H1 (cell line): ENCODE data around the gene SEC24A. TPM values are rescaled to one million over a fixed set of nuclear protein-coding genes. Genes with fewer than 3 reads are reported as not detected.

Experiments
- CTCF ChIA-PET: fragments of 300-600 bp; sonication (Branson Sonifier 250); formaldehyde crosslinking; loops from one replicate; lab custom pipeline; 2021; ENCODE audit not compliant: partially characterized antibody; lab: Charles Lee
- POLR2A ChIA-PET: fragments of 300-600 bp; sonication (Branson Sonifier 250); formaldehyde crosslinking; loops from one replicate; lab custom pipeline; 2021; ENCODE audit warnings: inconsistent platforms; ENCODE audit not compliant: partially characterized antibody; lab: Charles Lee
- DNase-seq, 2 experiments: peaks; one replicate each; pipeline versions ENCODE4 v3.0.0 to v3.0.0-alpha.2; 2010 to 2022; ENCODE audit warnings: low spot score in 2 of 2, low read depth in 1 of 2, mixed read lengths in 1 of 2
- FAIRE-seq: peaks from 2 replicates; lab custom pipeline; 2011; peaks lifted over from hg19 to GRCh38; lab: Jason Lieb, UNC
- H2AFZ ChIP-seq: 2 replicates; pipeline ENCODE4 v1.8.1; 2012; ENCODE audit warnings: low read length, inconsistent platforms
- H2AK5ac ChIP-seq: 2 replicates; pipeline ENCODE4 v1.6.1; 2013; ENCODE audit warnings: low read depth, low read length
- H2BK120ac ChIP-seq: replicated peaks from 2 replicates; pipeline ENCODE3; 2013; ENCODE audit warnings: low read depth, low read length, inconsistent platforms
- H2BK12ac ChIP-seq: 2 replicates; pipeline ENCODE4 v1.6.1; 2013; ENCODE audit warnings: low read depth, low read length
- H2BK15ac ChIP-seq: 2 replicates; pipeline ENCODE4 v1.6.1; 2013; ENCODE audit warnings: low read length
- H2BK20ac ChIP-seq: 2 replicates; pipeline ENCODE4 v1.6.1; 2013; ENCODE audit warnings: low read length
- H2BK5ac ChIP-seq: 2 replicates; pipeline ENCODE4 v1.6.1; 2013; ENCODE audit warnings: low read depth, low read length
- H3K14ac ChIP-seq: 2 replicates; pipeline ENCODE4 v1.6.1; 2013; ENCODE audit warnings: inconsistent platforms; ENCODE audit not compliant: insufficient read length
- H3K18ac ChIP-seq: 2 replicates; pipeline ENCODE4 v1.6.1; 2013; ENCODE audit warnings: low read length; ENCODE audit errors: extremely low read depth
- H3K23ac ChIP-seq: 2 replicates; pipeline ENCODE4 v1.6.1; 2013; ENCODE audit warnings: inconsistent platforms; ENCODE audit not compliant: insufficient read length
- H3K23me2 ChIP-seq: 2 replicates; pipeline ENCODE4 v1.6.1; 2013; ENCODE audit warnings: low read depth, low read length
- H3K27ac ChIP-seq: 2 replicates; pipeline ENCODE4 v1.6.1; 2011; ENCODE audit warnings: low read depth, low read length, inconsistent platforms
- H3K27me3 ChIP-seq, 4 experiments: replicated peaks in 1 of 4; 1 replicate in 1 of 4; 2 replicates in 3 of 4; pipeline versions ENCODE4 v1.6.1 to v1.8.1; 2011 to 2013; ENCODE audit warnings: low read length in 3 of 4, mild to moderate bottlenecking in 3 of 4, inconsistent platforms in 2 of 4, mixed read lengths in 2 of 4, moderate library complexity in 1 of 4; ENCODE audit not compliant: control insufficient read depth in 3 of 4, insufficient read depth in 3 of 4; ENCODE audit errors: extremely low read depth in 1 of 4
- H3K36me3 ChIP-seq, 4 experiments: 2 replicates each; pipeline versions ENCODE4 v1.6.1 to v1.8.1; 2011 to 2013; ENCODE audit warnings: mild to moderate bottlenecking in 4 of 4, low read length in 3 of 4, moderate library complexity in 2 of 4, control low read depth in 1 of 4, inconsistent platforms in 1 of 4; ENCODE audit not compliant: insufficient read depth in 4 of 4, control insufficient read depth in 2 of 4
- H3K4ac ChIP-seq: replicated peaks from 2 replicates; pipeline ENCODE3; 2013; ENCODE audit warnings: low read length, low read depth, mixed read lengths, inconsistent platforms; ENCODE audit not compliant: insufficient read length
- H3K4me1 ChIP-seq, 4 experiments: replicated peaks in 1 of 4; 1 replicate in 1 of 4; 2 replicates in 3 of 4; pipeline versions ENCODE4 v1.6.1 to v1.8.1; 2011 to 2013; ENCODE audit warnings: low read length in 3 of 4, inconsistent platforms in 2 of 4, mixed read lengths in 1 of 4; ENCODE audit not compliant: insufficient read depth in 4 of 4, control insufficient read depth in 3 of 4
- H3K4me2 ChIP-seq, 2 experiments: 2 replicates each; pipeline versions ENCODE4 v1.6.1 to v1.8.1; 2011 to 2013; ENCODE audit warnings: low read depth in 2 of 2, low read length in 2 of 2, control low read depth in 1 of 2, inconsistent platforms in 1 of 2, mild to moderate bottlenecking in 1 of 2; ENCODE audit not compliant: insufficient read depth in 1 of 2
- H3K4me3 ChIP-seq, 4 experiments: fragments of 200-600, 300-600 bp in 1 of 4; sonication (generic), shearing (Covaris generic), sonication (Bioruptor Twin) in 1 of 4; 2 replicates each; pipeline versions ENCODE4 v1.5.1 to v1.8.1; 2011 to 2016; ENCODE audit warnings: low read length in 4 of 4, low read depth in 3 of 4, control low read depth in 2 of 4, inconsistent platforms in 2 of 4, mild to moderate bottlenecking in 2 of 4, mixed read lengths in 1 of 4, moderate library complexity in 1 of 4; ENCODE audit not compliant: insufficient read depth in 2 of 4; ENCODE audit errors: extremely low read depth in 1 of 4
- H3K56ac ChIP-seq: replicated peaks from 2 replicates; pipeline ENCODE3; 2013; ENCODE audit warnings: low read depth, mild to moderate bottlenecking, mixed read lengths, low read length, inconsistent platforms; ENCODE audit not compliant: insufficient read length
- H3K79me1 ChIP-seq: 2 replicates; pipeline ENCODE4 v1.6.1; 2013; ENCODE audit warnings: low read depth, low read length, control low read depth
- H3K79me2 ChIP-seq, 2 experiments: 2 replicates each; pipeline versions ENCODE4 v1.6.1 to v1.8.1; 2012 to 2013; ENCODE audit warnings: low read length in 2 of 2, mild to moderate bottlenecking in 2 of 2, inconsistent platforms in 1 of 2; ENCODE audit not compliant: insufficient read depth in 2 of 2, control insufficient read depth in 1 of 2
- H3K9ac ChIP-seq, 4 experiments: replicated peaks in 1 of 4; 1 replicate in 1 of 4; 2 replicates in 3 of 4; pipeline versions ENCODE4 v1.6.1 to v1.8.1; 2011 to 2013; ENCODE audit warnings: low read depth in 3 of 4, low read length in 3 of 4, control low read depth in 2 of 4, mild to moderate bottlenecking in 2 of 4, moderate library complexity in 2 of 4, inconsistent platforms in 1 of 4; ENCODE audit errors: extremely low read depth in 1 of 4
- H3K9me3 ChIP-seq, 2 experiments: 2 replicates each; pipeline versions ENCODE4 v1.6.1 to v1.8.1; 2012 to 2013; ENCODE audit warnings: mild to moderate bottlenecking in 2 of 2, moderate library complexity in 2 of 2, control low read depth in 1 of 2, inconsistent platforms in 1 of 2, low read depth in 1 of 2, low read length in 1 of 2, mixed read lengths in 1 of 2; ENCODE audit not compliant: insufficient read depth in 2 of 2
- H4K20me1 ChIP-seq, 2 experiments: replicated peaks in 1 of 2; 2 replicates each; pipeline versions ENCODE3 to v1.8.1; 2011 to 2013; ENCODE audit warnings: inconsistent platforms in 2 of 2, low read length in 2 of 2, mild to moderate bottlenecking in 1 of 2; ENCODE audit not compliant: insufficient read depth in 2 of 2, control insufficient read depth in 1 of 2
- H4K5ac ChIP-seq: 2 replicates; pipeline ENCODE4 v1.6.1; 2013; ENCODE audit warnings: low read length, low read depth, mixed read lengths, inconsistent platforms; ENCODE audit not compliant: insufficient read length
- H4K8ac ChIP-seq: 2 replicates; pipeline ENCODE4 v1.8.0; 2013; ENCODE audit warnings: mild to moderate bottlenecking, moderate library complexity, low read length, inconsistent platforms; ENCODE audit not compliant: insufficient read depth; ENCODE audit errors: extremely low read depth
- H4K91ac ChIP-seq: replicated peaks from 2 replicates; pipeline ENCODE3; 2013; ENCODE audit warnings: low read length, mixed read lengths, inconsistent platforms; ENCODE audit not compliant: insufficient read length
- BRCA1 ChIP-seq: IDR thresholded peaks from 2 replicates; pipeline ENCODE4 v1.6.1; 2012; ENCODE audit warnings: low read depth, low read length, improper control_type of control experiment
- CREB1 ChIP-seq: IDR thresholded peaks from 2 replicates; pipeline ENCODE4 v1.6.1; 2012; ENCODE audit warnings: inconsistent platforms
- CTBP2 ChIP-seq: IDR thresholded peaks from 2 replicates; pipeline ENCODE4 v1.7.0; 2011; ENCODE audit warnings: borderline replicate concordance, mild to moderate bottlenecking, moderate library complexity, mixed read lengths, low read length; ENCODE audit not compliant: insufficient read depth, insufficient read length
- HDAC2 ChIP-seq, 2 experiments: fragments of 300-600 bp in 1 of 2; sonication (generic) in 1 of 2; IDR thresholded peaks; 2 replicates each; pipeline ENCODE4 v1.6.1; 2011 to 2012; ENCODE audit warnings: low read depth in 2 of 2, low read length in 2 of 2, mild to moderate bottlenecking in 2 of 2, moderate library complexity in 2 of 2, borderline replicate concordance in 1 of 2, inconsistent platforms in 1 of 2
- KDM1A ChIP-seq: fragments of 200-600, 300-600 bp; sonication (generic); IDR thresholded peaks from 2 replicates; pipeline ENCODE4 v1.7.1; 2016; ENCODE audit warnings: mild to moderate bottlenecking, low read length, borderline replicate concordance
- KDM5A ChIP-seq: fragments of 200-600 bp; IDR thresholded peaks from 2 replicates; pipeline ENCODE4 v1.7.1; 2012; ENCODE audit warnings: mild to moderate bottlenecking, low read length, inconsistent platforms, mixed read lengths
- POU5F1 ChIP-seq: IDR thresholded peaks from 2 replicates; pipeline ENCODE4 v1.6.1; 2011; ENCODE audit warnings: low read depth, mild to moderate bottlenecking, low read length, moderate library complexity
- SUZ12 ChIP-seq: fragments of 200-600 bp; sonication (generic); IDR thresholded peaks from 2 replicates; pipeline ENCODE4 v1.6.1; 2012; ENCODE audit warnings: mild to moderate bottlenecking, inconsistent platforms, low read length, moderate library complexity, mixed read lengths
- WGBS, 2 experiments: shearing (Covaris generic) in 1 of 2; methylation state at CpG; one replicate each; pipeline versions ENCODE4 v1.1.6 to v1.1.7; 2013 to 2015; ENCODE audit warnings: low lambda C conversion rate in 2 of 2, mixed read lengths in 2 of 2, inconsistent platforms in 1 of 2, low coverage in 1 of 2, missing lambda C conversion rate in 1 of 2; ENCODE audit not compliant: insufficient replicate concordance in 2 of 2, insufficient coverage in 1 of 2, insufficient read length in 1 of 2; ENCODE audit errors: extremely low coverage in 1 of 2, missing lambda C conversion rate in 1 of 2; 5-methylcytosine and 5-hydroxymethylcytosine counted together
- polyA plus RNA-seq, 7 experiments: library from polyadenylated mRNA; depleted of rRNA in 3 of 7; stranded (reverse) in 5 of 7; unstranded in 2 of 7; fragments of >200 nt in 5 of 7; fragments of 200-250 nt in 2 of 7; gene quantifications; 1 replicate in 5 of 7; 2 replicates in 1 of 7; 4 replicates in 1 of 7; pipeline versions ENCODE4 v1.2.1 to v1.2.3, GENCODE V29; 2011 to 2013; ENCODE audit warnings: missing spikeins in 2 of 7, mixed read lengths in 2 of 7
- total RNA-seq: library from RNA; stranded (reverse); fragmentation: NEBNext Ultra II Directional; extraction: Animal tissue kit (Norgen Biotek cat#: 25700); gene quantifications from 2 replicates; pipeline ENCODE4 v1.2.1, GENCODE V29; 2021
- TF ChIP-seq, protein P1 (sequence below), 3 experiments: IDR thresholded peaks; 1 replicate in 2 of 3; 2 replicates in 1 of 3; pipeline versions ENCODE4 v1.5.1 to v1.6.1; 2011; ENCODE audit warnings: low read length in 3 of 3, mild to moderate bottlenecking in 3 of 3, inconsistent platforms in 2 of 3, low read depth in 1 of 3, moderate library complexity in 1 of 3; ENCODE audit not compliant: insufficient read depth in 1 of 3; ENCODE audit errors: control extremely low read depth in 1 of 3

Gene SEC24A
- total and polyA plus RNA-seq, 2 of the 8 experiments (the other 6 are each of a cell fraction or from before 2014, with no cell fraction given), result 18.8 to 33.7 TPM

DNA sequence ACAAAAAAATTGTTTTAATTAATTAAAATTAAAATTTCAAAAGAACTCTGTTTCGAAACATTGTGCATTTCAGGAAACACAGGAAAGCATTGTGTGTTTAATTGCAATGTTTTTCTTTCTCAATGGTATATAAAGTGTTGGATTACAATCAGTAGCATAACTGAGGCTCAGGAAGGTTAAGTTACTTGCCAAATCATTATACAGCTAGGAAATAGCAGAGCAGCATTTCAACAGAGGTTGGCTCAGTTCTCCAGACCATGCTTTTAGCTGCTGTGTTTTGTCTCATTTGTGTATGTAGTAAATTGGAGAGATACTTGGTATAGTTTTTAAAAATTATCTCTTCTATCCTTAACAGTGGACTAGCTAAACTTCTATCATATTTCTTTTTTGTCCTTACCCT is 59.7 kb downstream of the SEC24A start:
- no peak overlapping the region for H2AFZ ChIP-seq
- no peaks in the 10 kb centered on the region for H3K4me1 ChIP-seq
- H3K27ac ChIP-seq, result no peak overlapping the region
- 96% methylated on average over 1 of the region's 1 CpG; no CpG with 5 or more reads in 1 of the 2 experiments for WGBS, 2 experiments
- no peak overlapping the region for H3K4me2 ChIP-seq
- H4K20me1 ChIP-seq, result no peaks in the 10 kb centered on the region
- no peak overlapping the region for H3K18ac ChIP-seq
- H3K79me1 ChIP-seq, result no peaks in the 10 kb centered on the region
- H2BK12ac ChIP-seq, result no peak overlapping the region
- no peak overlapping the region for H2AK5ac ChIP-seq
- TF ChIP-seq BRCA1, result no peak
- TF ChIP-seq POU5F1, result no peak
- no peak for TF ChIP-seq CTBP2
- no peak for TF ChIP-seq KDM5A
- TF ChIP-seq, protein P1, sequence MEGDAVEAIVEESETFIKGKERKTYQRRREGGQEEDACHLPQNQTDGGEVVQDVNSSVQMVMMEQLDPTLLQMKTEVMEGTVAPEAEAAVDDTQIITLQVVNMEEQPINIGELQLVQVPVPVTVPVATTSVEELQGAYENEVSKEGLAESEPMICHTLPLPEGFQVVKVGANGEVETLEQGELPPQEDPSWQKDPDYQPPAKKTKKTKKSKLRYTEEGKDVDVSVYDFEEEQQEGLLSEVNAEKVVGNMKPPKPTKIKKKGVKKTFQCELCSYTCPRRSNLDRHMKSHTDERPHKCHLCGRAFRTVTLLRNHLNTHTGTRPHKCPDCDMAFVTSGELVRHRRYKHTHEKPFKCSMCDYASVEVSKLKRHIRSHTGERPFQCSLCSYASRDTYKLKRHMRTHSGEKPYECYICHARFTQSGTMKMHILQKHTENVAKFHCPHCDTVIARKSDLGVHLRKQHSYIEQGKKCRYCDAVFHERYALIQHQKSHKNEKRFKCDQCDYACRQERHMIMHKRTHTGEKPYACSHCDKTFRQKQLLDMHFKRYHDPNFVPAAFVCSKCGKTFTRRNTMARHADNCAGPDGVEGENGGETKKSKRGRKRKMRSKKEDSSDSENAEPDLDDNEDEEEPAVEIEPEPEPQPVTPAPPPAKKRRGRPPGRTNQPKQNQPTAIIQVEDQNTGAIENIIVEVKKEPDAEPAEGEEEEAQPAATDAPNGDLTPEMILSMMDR (IDR thresholded peaks at IDR 0.05; ENCODE audit: control extremely low read depth in 1 of 3, insufficient read depth in 1 of 3, low read depth in 1 of 3, low read length in 3 of 3), result no peak
- TF ChIP-seq KDM1A, result no peak
- TF ChIP-seq CREB1, result no peak
- no peak for TF ChIP-seq SUZ12
- no peak for TF ChIP-seq HDAC2 (IDR thresholded peaks at IDR 0.05; ENCODE audit: borderline replicate concordance in 1 of 2, low read depth in 2 of 2, low read length in 2 of 2)
- no peak overlapping the region for H2BK20ac ChIP-seq
- no peak overlapping the region for H2BK120ac ChIP-seq
- no peak overlapping the region for H3K14ac ChIP-seq
- no peak overlapping the region for H3K56ac ChIP-seq
- no peaks in the 10 kb centered on the region for H3K23me2 ChIP-seq
- no peak overlapping the region for H2BK15ac ChIP-seq
- peaks cover 3 to 49% (median 22%) of the 10 kb centered on the region in 4 experiments; a peak in 6 of 8 replicates for H3K36me3 ChIP-seq
- no peak overlapping the region for H3K4ac ChIP-seq
- H4K8ac ChIP-seq, result no peak overlapping the region
- FAIRE-seq (no peak), DNase-seq (no peak)
- H3K23ac ChIP-seq, result no peak overlapping the region
- no peak overlapping the region for H3K9ac ChIP-seq
- no peak overlapping the region for H4K91ac ChIP-seq
- H2BK5ac ChIP-seq, result no peak overlapping the region
- no peak overlapping the region for H3K4me3 ChIP-seq
- ChIA-PET POLR2A (no interaction called here), CTCF (interaction anchor here (1.0 kb wide), 1 partner anchor 139 kb away, joined by 4 read pairs; no protein-coding TSS in a partner anchor)
- no peaks in the 10 kb centered on the region for H3K9me3 ChIP-seq
- H4K5ac ChIP-seq, result no peak overlapping the region
- no peaks in the 10 kb centered on the region for H3K79me2 ChIP-seq
- no peaks in the 10 kb centered on the region for H3K27me3 ChIP-seq
